ENCODE data around the gene SLC23A3. TPM values are rescaled to one million over a fixed set of nuclear protein-coding genes. Genes with fewer than 3 reads are reported as not detected.

SLC23A3 gene
- 1 to 10 TPM; 4.4 to 4.7 TPM for total RNA-seq

GRCh38 chr2:219169930-219170654 lies at the start of gene SLC23A3:
Gene SLC23A3 (minus strand): TSS chr2:219170029. CDS start chr2:219169984, 45 bp downstream.
- Mint-ChIP-seq H3K27me3 (no peaks in the 10 kb centered on the region), H3K9me3 (no peaks in the 10 kb centered on the region), H3K36me3 (peaks cover 19% of the 10 kb centered on the region), H3K27ac (no peak within 1 kb of the TSS), H3K4me3 (no peak within 1 kb of the TSS), H3K4me1 (peaks cover 17% of the 10 kb centered on the region)
- POLR2A ChIA-PET = interaction anchor here (3.6 kb wide), 1 partner anchor 36 kb away, joined by 15 read pairs; the partner anchor contains the start of gene ZFAND2B
- ATAC-seq (ENCODE audit: low read depth) (no peak), DNase-seq (no peak)

GRCh38 chr2:219218732-219219701 lies 49.2 kb upstream of the SLC23A3 start, which contains the start of gene ABCB6:
Gene ABCB6 (minus strand): TSS chr2:219218958. CDS start chr2:219218673, 285 bp downstream.
- peak within 1 kb of the TSS; percentile 82 for H3K4me3 Mint-ChIP-seq
- H3K4me1 Mint-ChIP-seq = peaks cover 15% of the 10 kb centered on the region
- no peaks in the 10 kb centered on the region for H3K9me3 Mint-ChIP-seq
- ATAC-seq (ENCODE audit: low read depth) (peak; percentile 86), DNase-seq (peak; percentile 82)
- no peaks in the 10 kb centered on the region for H3K27me3 Mint-ChIP-seq
- peak within 1 kb of the TSS; percentile 65 for H3K27ac Mint-ChIP-seq
- POLR2A ChIA-PET = interaction anchor here (0.7 to 3.7 kb wide), 11 partner anchors 10 to 76 kb away, joined by 3 to 34 read pairs (median 6); partner anchors contain the start of genes ANKZF1, ATG9A, CNPPD1 and DNAJB2
- peaks cover 15% of the 10 kb centered on the region for H3K36me3 Mint-ChIP-seq

GRCh38 chr2:219218217-219218731 lies 48.4 kb upstream of the SLC23A3 start:
- DNase-seq (no peak), ATAC-seq (ENCODE audit: low read depth) (peak; percentile 39)
- H3K4me1 Mint-ChIP-seq = peaks cover 17% of the 10 kb centered on the region
- peak overlapping the region; percentile 82 for H3K4me3 Mint-ChIP-seq
- POLR2A ChIA-PET = interaction anchor here (0.9 to 3.7 kb wide), 10 partner anchors 11 to 61 kb away, joined by 3 to 34 read pairs (median 7); partner anchors contain the start of genes ANKZF1, ATG9A, CNPPD1 and DNAJB2
- H3K27ac Mint-ChIP-seq = peak overlapping the region; percentile 65
- no peaks in the 10 kb centered on the region for H3K9me3 Mint-ChIP-seq
- peaks cover 15% of the 10 kb centered on the region for H3K36me3 Mint-ChIP-seq
- H3K27me3 Mint-ChIP-seq = no peaks in the 10 kb centered on the region

- Mint-ChIP-seq H3K9me3 (no peaks in the 10 kb centered on the region), H3K27ac (no peak overlapping the region), H3K36me3 (peaks cover 17% of the 10 kb centered on the region), H3K4me3 (peak overlapping the region; percentile 35), H3K4me1 (peaks cover 18% of the 10 kb centered on the region), H3K27me3 (no peaks in the 10 kb centered on the region)
- ATAC-seq (ENCODE audit: low read depth) = no peak
- no peak for DNase-seq
- POLR2A ChIA-PET = interaction anchor here (1.1 to 3.7 kb wide), 3 partner anchors 10 to 29 kb away, joined by 3 to 34 read pairs (median 7); partner anchors contain the start of genes ANKZF1, ATG9A, STK16 and ZFAND2B
Measured at GRCh38 chr2:219216535-219216915, 46.7 kb upstream of the SLC23A3 start.

- POLR2A ChIA-PET = interaction anchor here (0.7 to 3.7 kb wide), 5 partner anchors 10 to 39 kb away, joined by 3 to 34 read pairs (median 7); partner anchors contain the start of genes ANKZF1, ATG9A, CNPPD1 and STK16
- Mint-ChIP-seq H3K27ac (no peak overlapping the region), H3K4me1 (peaks cover 23% of the 10 kb centered on the region), H3K27me3 (no peaks in the 10 kb centered on the region), H3K4me3 (no peak overlapping the region), H3K9me3 (no peaks in the 10 kb centered on the region), H3K36me3 (peaks cover 18% of the 10 kb centered on the region)
- DNase-seq (no peak), ATAC-seq (ENCODE audit: low read depth) (no peak)
Measured at GRCh38 chr2:219215871-219216534, 46.2 kb upstream of the SLC23A3 start.

- Mint-ChIP-seq H3K9me3 (no peaks in the 10 kb centered on the region), H3K27me3 (no peaks in the 10 kb centered on the region), H3K27ac (no peak overlapping the region), H3K4me3 (no peak overlapping the region), H3K4me1 (peaks cover 32% of the 10 kb centered on the region), H3K36me3 (peaks cover 19% of the 10 kb centered on the region)
- DNase-seq (no peak), ATAC-seq (ENCODE audit: low read depth) (no peak)
- POLR2A ChIA-PET = interaction anchor here (1.4 kb wide), 2 partner anchors 9 to 39 kb away, joined by 5 to 8 read pairs; partner anchors contain the start of gene ZFAND2B
Measured at GRCh38 chr2:219214786-219215185, 45.0 kb upstream of the SLC23A3 start.

GRCh38 chr2:219214141-219214540 lies 44.3 kb upstream of the SLC23A3 start:
- ATAC-seq (ENCODE audit: low read depth) = no peak
- Mint-ChIP-seq H3K4me3 (no peak overlapping the region), H3K27me3 (no peaks in the 10 kb centered on the region), H3K4me1 (peaks cover 37% of the 10 kb centered on the region), H3K9me3 (no peaks in the 10 kb centered on the region), H3K27ac (peak overlapping the region; percentile 28), H3K36me3 (peaks cover 17% of the 10 kb centered on the region)
- POLR2A ChIA-PET = interaction anchor here (1.4 kb wide), 1 partner anchor 39 kb away, joined by 5 read pairs; no protein-coding TSS in a partner anchor
- no peak for DNase-seq

- Mint-ChIP-seq H3K4me1 (peaks cover 40% of the 10 kb centered on the region), H3K4me3 (no peak overlapping the region), H3K36me3 (peaks cover 17% of the 10 kb centered on the region), H3K27me3 (no peaks in the 10 kb centered on the region), H3K27ac (peak overlapping the region; percentile 34), H3K9me3 (no peaks in the 10 kb centered on the region)
- DNase-seq (no peak), ATAC-seq (ENCODE audit: low read depth) (no peak)
- POLR2A ChIA-PET = interaction anchor here (1.2 to 1.4 kb wide), 2 partner anchors 37 to 38 kb away, joined by 3 to 5 read pairs; partner anchors contain the start of gene CNPPD1
Measured at GRCh38 chr2:219213486-219214071, 43.8 kb upstream of the SLC23A3 start.

- H3K4me1 Mint-ChIP-seq = peaks cover 45% of the 10 kb centered on the region
- no peak overlapping the region for H3K4me3 Mint-ChIP-seq
- DNase-seq (no peak), ATAC-seq (ENCODE audit: low read depth) (no peak)
- no peaks in the 10 kb centered on the region for H3K27me3 Mint-ChIP-seq
- H3K9me3 Mint-ChIP-seq = no peaks in the 10 kb centered on the region
- POLR2A ChIA-PET = interaction anchor here (1.2 kb wide), 1 partner anchor 36 kb away, joined by 3 read pairs; the partner anchor contains the start of gene CNPPD1
- peak overlapping the region; percentile 34 for H3K27ac Mint-ChIP-seq
- peaks cover 22% of the 10 kb centered on the region for H3K36me3 Mint-ChIP-seq
Measured at GRCh38 chr2:219213026-219213415, 43.2 kb upstream of the SLC23A3 start.

- no peak for DNase-seq
- no peak for ATAC-seq (ENCODE audit: low read depth)
- peaks cover 19% of the 10 kb centered on the region for H3K36me3 Mint-ChIP-seq
- no peaks in the 10 kb centered on the region for H3K9me3 Mint-ChIP-seq
- POLR2A ChIA-PET = interaction anchor here (0.7 to 1.9 kb wide), 13 partner anchors 10 to 152 kb away, joined by 3 to 31 read pairs (median 5); partner anchors contain the start of genes ANKZF1, ATG9A, CNPPD1 and TUBA4A
- H3K27me3 Mint-ChIP-seq = no peaks in the 10 kb centered on the region
- peak overlapping the region; percentile 63 for H3K4me3 Mint-ChIP-seq
- H3K4me1 Mint-ChIP-seq = peaks cover 48% of the 10 kb centered on the region
- H3K27ac Mint-ChIP-seq = peak overlapping the region; percentile 93
Measured at GRCh38 chr2:219210886-219211362, 41.1 kb upstream of the SLC23A3 start.

- Mint-ChIP-seq H3K36me3 (peaks cover 19% of the 10 kb centered on the region), H3K4me1 (peaks cover 52% of the 10 kb centered on the region), H3K9me3 (no peaks in the 10 kb centered on the region), H3K4me3 (peak overlapping the region; percentile 62), H3K27ac (peak overlapping the region; percentile 88), H3K27me3 (no peaks in the 10 kb centered on the region)
- ATAC-seq (ENCODE audit: low read depth) (no peak), DNase-seq (no peak)
- POLR2A ChIA-PET = interaction anchor here (0.8 to 5.2 kb wide), 8 partner anchors 9 to 51 kb away, joined by 3 to 92 read pairs (median 7); partner anchors contain the start of genes ANKZF1, ATG9A and CNPPD1
Measured at GRCh38 chr2:219210196-219210885, 40.5 kb upstream of the SLC23A3 start.

Data from activated naive CD8-positive, alpha-beta T cell treated with anti-CD3 and anti-CD28 coated beads, Interleukin-2, amount 10 ng/mL, durations not matched to agents 7 days and 5 days (primary cell).